Retinal pigment epithelial cell (primary cell): ENCODE results near the gene GABPB2.

Experiments used
- DNase-seq: peaks from one replicate; pipeline ENCODE4 v3.0.0-alpha.2; 2010; ENCODE audit warnings: low read depth
- H3K4me3 ChIP-seq: 2 replicates; pipeline ENCODE4 v1.5.1; 2011; ENCODE audit warnings: mild to moderate bottlenecking, low read length, control low read depth, moderate library complexity
- TF ChIP-seq, protein P1 (sequence below): conservative IDR thresholded peaks from 2 replicates; pipeline ENCODE4 v1.5.1; 2011; ENCODE audit warnings: low read depth, low read length, control low read depth, inconsistent platforms

The GABPB2 gene

DNA sequence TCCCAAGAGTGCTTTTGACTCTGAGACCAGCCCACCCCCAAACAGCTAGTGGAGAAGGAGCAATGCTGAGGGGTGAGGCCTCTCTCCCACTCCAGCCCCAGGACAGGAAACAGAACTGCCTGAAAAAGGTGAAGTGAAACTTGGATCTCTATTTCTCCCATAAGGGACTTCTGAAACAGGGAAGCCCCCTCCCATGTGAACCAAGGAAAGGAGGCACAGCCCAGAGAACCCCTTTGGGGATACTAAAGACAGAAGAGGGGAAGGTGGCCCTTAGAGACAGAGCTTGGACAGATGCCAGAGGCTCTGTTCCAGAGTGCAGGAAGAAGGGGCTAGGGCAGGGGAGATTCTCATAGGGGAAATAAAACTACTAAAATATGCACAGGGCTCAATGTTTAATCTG, 88.8 kb downstream of the GABPB2 start:
- DNase-seq, result no peak
- H3K4me3 ChIP-seq, result no peak overlapping the region
- TF ChIP-seq, protein P1, sequence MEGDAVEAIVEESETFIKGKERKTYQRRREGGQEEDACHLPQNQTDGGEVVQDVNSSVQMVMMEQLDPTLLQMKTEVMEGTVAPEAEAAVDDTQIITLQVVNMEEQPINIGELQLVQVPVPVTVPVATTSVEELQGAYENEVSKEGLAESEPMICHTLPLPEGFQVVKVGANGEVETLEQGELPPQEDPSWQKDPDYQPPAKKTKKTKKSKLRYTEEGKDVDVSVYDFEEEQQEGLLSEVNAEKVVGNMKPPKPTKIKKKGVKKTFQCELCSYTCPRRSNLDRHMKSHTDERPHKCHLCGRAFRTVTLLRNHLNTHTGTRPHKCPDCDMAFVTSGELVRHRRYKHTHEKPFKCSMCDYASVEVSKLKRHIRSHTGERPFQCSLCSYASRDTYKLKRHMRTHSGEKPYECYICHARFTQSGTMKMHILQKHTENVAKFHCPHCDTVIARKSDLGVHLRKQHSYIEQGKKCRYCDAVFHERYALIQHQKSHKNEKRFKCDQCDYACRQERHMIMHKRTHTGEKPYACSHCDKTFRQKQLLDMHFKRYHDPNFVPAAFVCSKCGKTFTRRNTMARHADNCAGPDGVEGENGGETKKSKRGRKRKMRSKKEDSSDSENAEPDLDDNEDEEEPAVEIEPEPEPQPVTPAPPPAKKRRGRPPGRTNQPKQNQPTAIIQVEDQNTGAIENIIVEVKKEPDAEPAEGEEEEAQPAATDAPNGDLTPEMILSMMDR, result no peak

DNA sequence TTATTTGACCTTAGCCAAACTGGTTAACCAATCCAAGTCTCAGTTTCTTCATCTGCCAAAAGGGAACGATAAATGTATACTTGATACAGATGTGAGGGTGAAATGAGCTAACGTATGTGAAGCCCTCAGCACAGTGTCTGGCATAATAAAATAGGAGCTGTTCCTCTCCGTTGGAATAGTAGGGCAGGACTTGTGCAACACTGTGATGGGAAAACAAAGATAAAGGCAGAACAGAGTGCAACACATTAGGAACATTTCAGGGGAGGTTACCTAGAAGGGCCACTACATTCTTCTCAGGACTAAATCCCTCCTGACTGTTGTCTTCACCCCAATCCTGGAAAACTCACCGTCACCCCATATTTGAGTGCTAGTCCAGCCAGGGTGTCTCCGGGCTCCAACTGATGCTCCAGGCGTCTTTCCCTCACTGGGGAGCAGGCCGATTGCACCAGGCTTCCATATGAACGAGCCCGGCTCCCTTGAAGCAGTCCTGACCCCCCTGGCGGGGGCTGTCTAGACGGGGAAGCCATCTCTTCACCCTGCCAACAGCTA, 94.2 kb downstream of the GABPB2 start:
- TF ChIP-seq, protein P1, result no peak
- DNase-seq, result no peak
- H3K4me3 ChIP-seq, result peak overlapping the region; percentile 99

DNA sequence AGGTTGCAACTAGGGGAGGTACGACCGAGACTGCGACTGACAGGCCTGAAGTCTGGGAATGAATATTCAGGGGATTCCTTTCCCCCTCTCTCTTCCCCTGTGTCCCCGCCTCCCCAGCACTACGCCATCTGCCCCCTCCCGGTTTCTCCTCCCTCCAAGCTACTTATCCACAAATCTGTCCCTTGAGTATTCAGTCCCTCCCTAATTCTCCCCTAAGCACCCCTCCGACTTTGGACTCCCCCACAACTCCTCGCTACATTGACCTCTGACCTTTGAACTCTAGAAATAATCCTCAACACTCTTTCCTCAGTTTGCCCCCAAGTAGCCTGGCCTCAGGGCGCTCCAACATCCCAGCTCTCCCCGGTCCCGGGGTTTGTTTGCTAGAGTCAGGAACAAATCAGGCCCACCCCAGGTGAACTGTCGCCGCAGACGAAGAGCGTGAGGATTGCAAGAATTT, 94.7 kb downstream of the GABPB2 start:
- DNase-seq, result no peak
- H3K4me3 ChIP-seq, result peak overlapping the region; percentile 99
- TF ChIP-seq, protein P1, result no peak

DNA sequence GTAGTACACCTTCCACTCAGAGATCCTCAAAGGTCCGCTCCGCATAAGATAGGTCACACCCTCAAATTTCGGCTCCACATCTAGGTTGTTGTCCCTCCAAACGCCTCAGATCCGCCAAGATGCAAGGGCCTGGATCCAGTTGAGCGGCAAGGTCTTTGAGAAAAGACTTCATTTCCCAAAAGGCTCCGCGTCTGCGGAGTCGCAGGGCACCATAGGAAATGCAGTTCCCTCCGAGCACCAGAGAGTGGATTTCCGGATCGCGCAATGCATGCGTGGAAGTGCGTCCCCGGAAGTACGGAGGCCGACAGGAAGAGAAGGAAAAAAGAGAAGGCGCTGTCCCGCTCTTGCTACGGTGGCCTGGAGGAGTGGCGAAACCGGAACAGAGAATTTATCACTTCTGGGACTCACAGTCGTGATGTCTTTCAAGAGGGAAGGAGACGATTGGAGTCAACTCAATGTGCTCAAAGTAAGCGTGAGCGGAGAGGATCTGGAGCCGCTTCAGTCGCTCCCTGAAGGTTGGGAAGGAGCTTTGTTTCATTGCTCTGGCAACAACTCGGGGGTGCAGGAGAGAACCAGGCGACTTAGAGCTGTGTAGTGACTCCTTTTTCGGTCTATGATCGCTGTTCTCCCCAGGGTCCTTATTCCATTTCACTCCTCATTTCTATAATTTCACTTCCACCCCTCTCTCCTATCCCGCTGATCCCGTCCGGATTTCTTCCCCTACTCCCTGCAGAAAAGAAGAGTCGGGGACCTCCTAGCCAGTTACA, 95.4 kb downstream of the GABPB2 start, which contains the start of the genes LYSMD1 and SCNM1:
Gene LYSMD1 (minus strand): TSS at position 165 of the 767 bp plus-strand sequence. CDS start 644 bp downstream, outside the sequence.
Gene SCNM1 (plus strand): TSS at position 407 of the 767 bp plus-strand sequence. CDS start 9 bp downstream, at position 416.
- TF ChIP-seq, protein P1, result no peak
- DNase-seq, result peak; percentile 97
- H3K4me3 ChIP-seq, result peak within 1 kb of the TSS; percentile 99

DNA sequence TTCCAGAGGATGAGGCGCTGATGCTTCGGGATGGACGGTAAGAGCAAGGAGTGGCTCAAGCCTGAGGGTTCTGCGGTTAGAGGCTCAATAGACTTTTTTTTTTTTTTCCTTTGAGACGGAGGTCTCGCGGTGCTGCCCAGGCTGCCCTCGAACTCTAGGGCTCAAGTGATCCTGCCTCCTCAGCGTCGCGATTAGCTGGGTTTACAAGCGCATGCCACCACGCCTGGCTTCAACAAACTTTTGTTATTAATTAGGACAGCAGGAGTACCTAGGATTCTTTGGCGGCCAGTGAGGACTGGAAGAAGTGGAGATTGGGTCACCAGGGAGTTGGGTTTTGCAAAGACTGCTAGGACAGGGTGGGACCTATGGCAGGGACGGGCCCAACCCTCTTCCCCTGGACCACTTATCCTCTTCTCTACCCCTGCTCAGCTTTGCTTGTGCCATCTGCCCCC, 96.0 kb downstream of the GABPB2 start:
- DNase-seq, result no peak
- TF ChIP-seq, protein P1, result no peak
- peak overlapping the region; percentile 99 for H3K4me3 ChIP-seq

DNA sequence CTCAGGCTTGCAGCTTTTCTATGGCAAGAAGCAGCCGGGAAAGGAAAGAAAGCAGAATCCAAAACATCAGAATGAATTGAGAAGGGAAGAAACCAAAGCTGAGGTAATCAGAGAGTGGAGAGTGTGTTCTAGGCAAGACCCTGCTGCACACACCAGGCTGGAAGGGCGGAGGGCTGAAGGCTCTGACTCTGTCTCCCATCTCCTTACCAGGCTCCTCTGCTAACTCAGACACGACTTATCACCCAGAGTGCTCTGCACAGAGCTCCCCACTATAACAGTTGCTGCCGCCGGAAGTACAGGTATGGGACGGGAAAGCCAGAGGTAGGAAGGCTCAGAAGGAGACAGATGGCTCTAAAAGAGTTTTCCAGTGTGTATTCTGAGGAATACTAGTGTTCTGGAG, 96.6 kb downstream of the GABPB2 start:
- no peak for DNase-seq
- peak overlapping the region; percentile 99 for H3K4me3 ChIP-seq
- TF ChIP-seq, protein P1, result no peak
